Measurements from ENCODE around the gene PTX3. TPM values are rescaled to one million over a fixed set of nuclear protein-coding genes. Genes with fewer than 3 reads are reported as not detected.

Gene PTX3
- total and polyA plus RNA-seq, 8 donors: 1.0 to 5.0 (median 2.9) TPM

DNA sequence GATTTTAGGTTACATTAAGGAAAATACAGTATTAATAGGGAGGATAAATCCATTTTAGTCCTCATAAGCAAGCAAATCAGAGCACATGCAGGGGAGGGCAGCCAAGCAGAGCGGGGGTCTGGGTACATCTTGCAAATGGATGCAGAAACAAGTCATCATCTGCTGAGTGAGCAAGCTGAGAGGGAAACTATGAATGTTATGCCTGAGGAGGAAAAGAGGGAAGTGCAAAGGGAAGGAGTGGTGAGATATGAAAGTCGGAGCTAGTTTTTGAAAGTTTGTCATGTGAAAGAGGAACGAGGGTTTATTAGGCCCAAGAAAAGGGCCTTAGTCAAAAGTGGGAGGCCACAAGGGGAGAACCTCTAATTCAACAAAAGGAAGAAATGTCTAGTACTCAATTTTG lies 15.4 kb downstream of the PTX3 start:
- intact Hi-C loops (cut with DNase I): no loop called here
- Histone ChIP-seq H3K27me3 (no peaks in the 10 kb centered on the region), H3K36me3 (no peaks in the 10 kb centered on the region), H3K9me3 (no peaks in the 10 kb centered on the region), H3K4me3 (no peak overlapping the region), H3K4me1 (no peaks in the 10 kb centered on the region), H3K27ac (no peak overlapping the region)
- FAIRE-seq (no peak), ATAC-seq (peak in 2 of 4 donors; percentile 25 to 31), DNase-seq (no peak)
- TF ChIP-seq CTCF (IDR thresholded peaks at IDR 0.05): no peak
- 76 to 83% methylated on average over 3 of the region's 3 CpGs for WGBS, 2 donors

- no peak overlapping the region for H3K4me3 ChIP-seq
- ATAC-seq (no peak), DNase-seq (no peak), FAIRE-seq (no peak)
- no peaks in the 10 kb centered on the region for H3K9me3 ChIP-seq
- H3K4me1 ChIP-seq: no peaks in the 10 kb centered on the region
- intact Hi-C loops (cut with DNase I): no loop called here
- H3K27me3 ChIP-seq: no peaks in the 10 kb centered on the region
- no peak overlapping the region for H3K27ac ChIP-seq
- no peak for TF ChIP-seq CTCF (IDR thresholded peaks at IDR 0.05)
- H3K36me3 ChIP-seq: no peaks in the 10 kb centered on the region
- 61 to 71% methylated on average over 1 of the region's 1 CpG for WGBS, 2 donors
These were observed 17.2 kb downstream of the PTX3 start for GRCh38 chr3:157453824-157454223.

GRCh38 chr3:157459706-157460105 lies 23.1 kb downstream of the PTX3 start:
- no peak for ATAC-seq

GRCh38 chr3:157460253-157460652 lies 23.6 kb downstream of the PTX3 start:
- no peaks in the 10 kb centered on the region for H3K9me3 ChIP-seq
- no peaks in the 10 kb centered on the region for H3K27me3 ChIP-seq
- H3K36me3 ChIP-seq: peaks cover 0 to 7% (median 0%) of the 10 kb centered on the region in 3 donors
- no peak for ATAC-seq
- FAIRE-seq: no peak
- no peak overlapping the region for H3K4me3 ChIP-seq
- H3K4me1 ChIP-seq: no peaks in the 10 kb centered on the region
- no peak for TF ChIP-seq CTCF (IDR thresholded peaks at IDR 0.05)
- intact Hi-C loops (cut with DNase I): no loop called here
- 77 to 83% methylated on average over 2 of the region's 2 CpGs for WGBS, 2 donors
- DNase-seq: no peak
- no peak overlapping the region for H3K27ac ChIP-seq

More at GRCh38 chr3:157459706-157460105, 23.1 kb downstream of the PTX3 start:
- FAIRE-seq: no peak
- no peaks in the 10 kb centered on the region for H3K9me3 ChIP-seq
- TF ChIP-seq CTCF (IDR thresholded peaks at IDR 0.05): no peak
- H3K4me3 ChIP-seq: no peak overlapping the region
- 72 to 75% methylated on average over 2 of the region's 2 CpGs for WGBS, 2 donors
- DNase-seq: no peak
- H3K36me3 ChIP-seq: peaks cover 0 to 7% (median 0%) of the 10 kb centered on the region in 3 donors
- H3K4me1 ChIP-seq: no peaks in the 10 kb centered on the region
- H3K27me3 ChIP-seq: no peaks in the 10 kb centered on the region
- intact Hi-C loops (cut with DNase I): no loop called here
- H3K27ac ChIP-seq: no peak overlapping the region

DNA sequence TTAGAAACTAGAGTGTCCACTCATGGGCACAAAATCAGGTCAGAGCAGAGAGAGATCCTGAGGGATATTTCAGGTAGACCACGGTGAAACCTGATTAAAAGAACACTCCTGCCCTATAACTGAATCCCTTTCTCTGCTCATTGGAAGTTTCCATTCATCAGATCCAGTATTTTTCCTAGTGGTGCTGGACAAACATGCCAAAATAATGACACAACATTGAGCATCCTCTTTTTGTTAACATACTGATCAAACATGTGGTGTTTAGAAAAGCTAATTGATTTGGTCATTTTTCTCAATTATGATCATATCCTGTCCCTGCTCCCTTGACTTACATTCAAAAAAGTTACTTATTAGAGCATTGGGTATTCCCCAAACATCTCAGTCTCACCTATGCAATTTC lies 27.2 kb downstream of the PTX3 start:
- Histone ChIP-seq H3K27ac (no peak overlapping the region), H3K36me3 (peaks cover 0 to 7% (median 0%) of the 10 kb centered on the region in 3 donors), H3K4me3 (no peak overlapping the region), H3K9me3 (no peaks in the 10 kb centered on the region), H3K4me1 (no peaks in the 10 kb centered on the region), H3K27me3 (no peaks in the 10 kb centered on the region)
- no peak for DNase-seq
- 91 to 98% methylated on average over 1 of the region's 1 CpG for WGBS, 2 donors
- FAIRE-seq: no peak
- ATAC-seq: no peak
- intact Hi-C loops (cut with DNase I): no loop called here
- no peak for TF ChIP-seq CTCF (IDR thresholded peaks at IDR 0.05)
